Measurements from ENCODE around the gene LPP.

Gene LPP

GRCh38 chr3:188789251-188789650 is 635.3 kb downstream of the LPP start:
- in situ Hi-C loops (cut with HindIII; ENCODE audit: low pct_ligation_motif_present, low sequenced_read_pairs): no loop called here
- no peak overlapping the region for H3K4me3 ChIP-seq (ENCODE audit: low read depth, low read length)
- DNase-seq: no peak
- H3K36me3 ChIP-seq (replicated peaks): no peaks in the 10 kb centered on the region
- H3K27me3 ChIP-seq (replicated peaks): no peaks in the 10 kb centered on the region
- TF ChIP-seq, protein P1, sequence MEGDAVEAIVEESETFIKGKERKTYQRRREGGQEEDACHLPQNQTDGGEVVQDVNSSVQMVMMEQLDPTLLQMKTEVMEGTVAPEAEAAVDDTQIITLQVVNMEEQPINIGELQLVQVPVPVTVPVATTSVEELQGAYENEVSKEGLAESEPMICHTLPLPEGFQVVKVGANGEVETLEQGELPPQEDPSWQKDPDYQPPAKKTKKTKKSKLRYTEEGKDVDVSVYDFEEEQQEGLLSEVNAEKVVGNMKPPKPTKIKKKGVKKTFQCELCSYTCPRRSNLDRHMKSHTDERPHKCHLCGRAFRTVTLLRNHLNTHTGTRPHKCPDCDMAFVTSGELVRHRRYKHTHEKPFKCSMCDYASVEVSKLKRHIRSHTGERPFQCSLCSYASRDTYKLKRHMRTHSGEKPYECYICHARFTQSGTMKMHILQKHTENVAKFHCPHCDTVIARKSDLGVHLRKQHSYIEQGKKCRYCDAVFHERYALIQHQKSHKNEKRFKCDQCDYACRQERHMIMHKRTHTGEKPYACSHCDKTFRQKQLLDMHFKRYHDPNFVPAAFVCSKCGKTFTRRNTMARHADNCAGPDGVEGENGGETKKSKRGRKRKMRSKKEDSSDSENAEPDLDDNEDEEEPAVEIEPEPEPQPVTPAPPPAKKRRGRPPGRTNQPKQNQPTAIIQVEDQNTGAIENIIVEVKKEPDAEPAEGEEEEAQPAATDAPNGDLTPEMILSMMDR (IDR thresholded peaks at IDR 0.05; ENCODE audit: low read depth, low read length, missing control alignments): no peak
- peak overlapping the region; percentile 98 for H3K27ac ChIP-seq

GRCh38 chr3:188791311-188791710 is 637.4 kb downstream of the LPP start:
- in situ Hi-C loops (cut with HindIII; ENCODE audit: low pct_ligation_motif_present, low sequenced_read_pairs): no loop called here
- Histone ChIP-seq H3K27me3 (replicated peaks) (no peaks in the 10 kb centered on the region), H3K27ac (no peak overlapping the region), H3K36me3 (replicated peaks) (no peaks in the 10 kb centered on the region), H3K4me3 (ENCODE audit: low read depth, low read length) (no peak overlapping the region)
- TF ChIP-seq, protein P1 (IDR thresholded peaks at IDR 0.05; ENCODE audit: low read depth, low read length, missing control alignments): no peak
- DNase-seq: no peak

DNA sequence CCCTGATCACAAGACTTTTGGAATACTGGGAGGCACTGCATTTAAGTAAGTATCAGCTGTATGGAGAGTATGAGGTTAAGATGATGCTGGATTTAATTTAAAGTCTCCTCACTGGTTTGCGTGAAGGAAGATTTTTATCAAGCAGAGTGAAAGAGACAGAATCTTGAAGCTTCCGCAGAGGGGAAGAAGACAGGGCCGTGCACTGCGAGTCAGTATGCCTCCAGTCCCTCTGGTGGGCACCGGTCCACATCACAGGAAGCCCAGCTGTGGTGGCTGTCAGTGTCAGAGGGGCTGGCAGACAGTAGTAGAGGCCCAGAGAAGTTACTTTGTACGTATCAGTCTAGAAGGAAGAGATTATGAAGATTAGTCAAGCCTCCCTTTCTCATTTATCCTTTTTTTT is 638.8 kb downstream of the LPP start:
- TF ChIP-seq, protein P1 (IDR thresholded peaks at IDR 0.05; ENCODE audit: low read depth, low read length, missing control alignments): peak; percentile 75
- H3K27me3 ChIP-seq (replicated peaks): no peaks in the 10 kb centered on the region
- H3K27ac ChIP-seq: no peak overlapping the region
- H3K4me3 ChIP-seq (ENCODE audit: low read depth, low read length): no peak overlapping the region
- in situ Hi-C loops (cut with HindIII; ENCODE audit: low pct_ligation_motif_present, low sequenced_read_pairs): no loop called here
- DNase-seq: peak; percentile 39
- H3K36me3 ChIP-seq (replicated peaks): no peaks in the 10 kb centered on the region

- TF ChIP-seq, protein P1 (IDR thresholded peaks at IDR 0.05; ENCODE audit: low read depth, low read length, missing control alignments): no peak
- Histone ChIP-seq H3K27ac (peak overlapping the region; percentile 85), H3K4me3 (ENCODE audit: low read depth, low read length) (no peak overlapping the region), H3K36me3 (replicated peaks) (no peaks in the 10 kb centered on the region), H3K27me3 (replicated peaks) (no peaks in the 10 kb centered on the region)
- peak; percentile 96 for DNase-seq
- in situ Hi-C loops (cut with HindIII; ENCODE audit: low pct_ligation_motif_present, low sequenced_read_pairs): no loop called here
Measured at GRCh38 chr3:188796122-188796631, 642.2 kb downstream of the LPP start.

- DNase-seq: no peak
- Histone ChIP-seq H3K4me3 (ENCODE audit: low read depth, low read length) (no peak overlapping the region), H3K27me3 (replicated peaks) (no peaks in the 10 kb centered on the region), H3K27ac (peak overlapping the region; percentile 85), H3K36me3 (replicated peaks) (no peaks in the 10 kb centered on the region)
- TF ChIP-seq, protein P1 (IDR thresholded peaks at IDR 0.05; ENCODE audit: low read depth, low read length, missing control alignments): no peak
- in situ Hi-C loops (cut with HindIII; ENCODE audit: low pct_ligation_motif_present, low sequenced_read_pairs): no loop called here
Measured at GRCh38 chr3:188797045-188797444, 643.1 kb downstream of the LPP start.

- TF ChIP-seq, protein P1 (IDR thresholded peaks at IDR 0.05; ENCODE audit: low read depth, low read length, missing control alignments): no peak
- Histone ChIP-seq H3K36me3 (replicated peaks) (no peaks in the 10 kb centered on the region), H3K27ac (no peak overlapping the region), H3K4me3 (ENCODE audit: low read depth, low read length) (no peak overlapping the region), H3K27me3 (replicated peaks) (no peaks in the 10 kb centered on the region)
- no peak for DNase-seq
- in situ Hi-C loops (cut with HindIII; ENCODE audit: low pct_ligation_motif_present, low sequenced_read_pairs): no loop called here
Measured at GRCh38 chr3:188798556-188799145, 644.7 kb downstream of the LPP start.
